Stimulated activated CD4-positive, alpha-beta T cell treated with anti-CD3 and anti-CD28 coated beads, Interleukin-2, amount 100 ng/mL, for 4 hours (primary cell): Measurements from ENCODE around the gene ZFHX3.

Experiments
- DNase-seq: peaks from one replicate; pipeline ENCODE4 v3.0.0-alpha.2; 2020; ENCODE audit warnings: low read depth

ZFHX3 gene

DNA sequence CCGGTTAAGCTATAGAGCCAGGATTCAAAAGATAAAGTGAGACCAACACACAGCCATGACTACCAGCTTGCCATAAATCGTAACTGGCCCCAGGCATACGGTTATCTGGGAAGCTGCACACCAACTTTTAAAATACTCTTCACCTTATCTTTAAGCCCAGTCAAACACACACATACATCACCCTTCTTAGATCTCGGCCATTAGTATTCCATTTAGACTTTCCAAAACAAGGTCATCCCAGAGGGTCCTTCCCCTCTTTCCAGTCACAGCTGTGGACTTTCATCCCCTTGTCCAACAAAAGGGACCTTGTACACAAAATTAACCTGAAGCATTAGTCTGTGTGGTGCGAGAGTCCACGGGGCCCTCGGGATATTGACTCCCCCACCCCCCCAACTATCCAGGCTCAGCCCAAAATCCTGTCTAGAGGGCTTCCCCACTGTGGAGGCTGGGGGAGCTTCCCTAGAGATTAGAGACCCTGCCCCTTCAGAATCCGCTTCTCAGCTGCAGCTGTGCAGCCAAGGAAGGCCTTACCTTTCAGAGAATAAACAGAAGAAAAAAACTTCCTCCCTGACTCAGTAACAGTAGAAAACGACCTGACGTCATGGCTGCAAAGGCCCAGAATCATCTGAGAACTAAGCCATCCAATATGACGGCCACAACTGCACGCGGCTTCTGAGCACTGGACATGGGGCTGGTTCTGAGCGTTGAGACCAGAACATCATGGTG is 9.9 kb downstream of the ZFHX3 start:
- no peak for DNase-seq

DNA sequence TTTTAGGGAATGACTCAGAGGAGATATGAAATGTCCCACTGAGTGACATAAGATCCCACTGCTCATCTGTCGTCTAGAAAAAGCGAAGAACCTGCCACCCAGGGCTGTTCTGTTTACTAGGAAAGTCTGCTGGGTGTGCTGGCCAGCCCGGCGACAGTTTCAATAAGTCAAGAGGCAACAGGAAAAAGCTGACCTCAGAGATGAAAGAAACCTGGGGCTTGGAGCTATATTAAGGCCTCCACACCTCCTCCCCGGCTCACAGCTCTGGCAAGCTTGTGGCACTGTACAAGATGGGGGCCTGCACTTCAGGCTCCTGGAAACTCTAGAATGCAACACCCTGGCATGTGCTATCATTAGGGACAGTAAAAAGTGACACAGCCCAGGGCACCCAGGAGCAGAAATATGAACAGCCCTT is 10.6 kb downstream of the ZFHX3 start:
- no peak for DNase-seq

DNA sequence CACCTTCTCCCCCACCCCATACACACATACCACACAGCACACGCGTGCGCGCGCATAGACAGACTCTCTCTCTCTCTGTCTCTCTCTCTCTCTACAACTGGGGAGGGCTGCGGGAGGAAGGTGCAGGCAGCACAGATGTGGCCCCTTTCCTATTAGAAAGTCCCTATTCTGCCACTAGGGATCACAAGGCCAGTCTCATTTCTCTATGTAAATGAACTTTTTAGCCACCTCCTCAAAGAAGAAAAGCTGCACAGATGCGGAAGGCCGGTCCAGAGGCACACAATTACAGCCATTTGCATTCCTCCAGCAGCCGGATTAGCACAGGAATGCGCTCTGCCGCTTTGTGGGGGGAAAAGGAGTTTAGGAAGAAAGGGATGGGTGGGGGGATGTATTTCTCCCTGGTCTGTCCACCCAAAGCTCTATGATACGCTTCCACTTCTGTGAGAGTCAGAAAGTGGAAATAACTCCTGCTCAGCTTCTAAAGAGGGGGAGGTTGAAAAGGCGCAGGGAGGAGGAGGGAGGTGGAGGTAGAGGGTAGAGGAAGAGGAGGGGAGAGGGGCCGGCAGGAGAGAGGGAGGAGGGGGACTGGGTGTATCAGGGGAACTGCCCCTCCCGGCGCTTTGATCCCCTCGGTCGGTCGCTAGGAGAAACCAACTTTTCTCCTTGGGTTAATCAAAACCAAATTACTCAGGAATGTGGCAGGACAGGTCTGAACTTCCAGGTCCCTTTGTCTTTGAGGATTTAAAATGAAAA is 11.7 kb downstream of the ZFHX3 start:
- no peak for DNase-seq

DNA sequence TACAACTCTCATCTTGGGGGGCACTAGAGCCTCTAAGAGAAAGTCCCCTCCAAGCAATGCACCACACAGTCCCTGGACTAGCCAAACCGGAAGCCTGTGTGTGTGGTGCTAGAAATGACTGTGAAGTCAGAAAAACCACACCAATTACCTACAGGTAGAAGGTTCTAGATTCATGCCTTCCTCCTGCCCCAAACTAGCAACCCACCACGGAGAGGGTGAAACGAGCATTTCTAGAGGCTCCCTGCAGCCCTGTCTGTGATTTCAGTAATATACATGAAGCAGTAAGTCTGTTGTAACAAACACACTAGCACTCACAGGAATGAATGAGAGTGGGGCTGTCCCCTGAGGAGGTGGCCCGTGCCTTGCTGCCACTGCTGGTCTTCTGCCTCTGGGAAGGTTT is 13.6 kb downstream of the ZFHX3 start:
- no peak for DNase-seq

DNA sequence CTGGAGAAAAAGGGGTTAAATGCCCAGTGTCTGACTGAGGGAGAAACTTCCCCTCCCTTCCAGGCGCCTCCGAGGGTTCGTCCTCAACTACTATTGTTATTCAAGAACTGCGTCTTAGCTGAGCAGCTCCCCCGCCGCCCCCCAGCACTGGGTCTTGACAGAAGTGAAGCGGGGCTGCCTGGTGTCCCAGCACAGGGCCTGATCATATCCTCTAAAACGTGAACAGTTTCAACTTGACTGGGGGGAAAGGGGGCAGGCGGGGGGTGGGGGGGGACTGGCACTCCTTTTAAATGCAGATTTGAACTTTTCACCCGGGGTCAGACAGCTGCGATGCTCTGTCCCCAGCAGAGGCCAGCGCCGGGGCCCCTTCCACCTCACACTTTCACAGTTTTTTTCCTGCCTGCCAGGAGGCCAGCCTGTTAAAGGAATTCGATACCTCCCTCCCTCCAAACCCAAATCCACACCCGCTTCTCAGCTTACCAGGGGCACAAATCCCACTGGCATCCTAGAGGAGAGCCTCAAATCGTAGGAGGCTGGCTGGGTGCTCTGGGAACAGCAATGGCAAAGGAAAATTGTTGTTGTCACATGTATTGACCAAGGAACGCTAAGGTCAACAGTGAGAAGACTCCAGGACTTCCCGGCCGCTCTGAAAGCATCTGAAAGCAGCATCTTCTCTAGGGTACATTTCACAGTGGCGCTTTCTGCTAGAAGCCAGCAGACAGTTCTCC is 14.5 kb downstream of the ZFHX3 start:
- no peak for DNase-seq

GRCh38 chr16:73032541-73033270 is 15.2 kb downstream of the ZFHX3 start:
- no peak for DNase-seq

- no peak for DNase-seq
Observed at GRCh38 chr16:73031984-73032383, 15.9 kb downstream of the ZFHX3 start.

GRCh38 chr16:73031155-73031866 is 16.6 kb downstream of the ZFHX3 start:
- DNase-seq, result no peak

DNA sequence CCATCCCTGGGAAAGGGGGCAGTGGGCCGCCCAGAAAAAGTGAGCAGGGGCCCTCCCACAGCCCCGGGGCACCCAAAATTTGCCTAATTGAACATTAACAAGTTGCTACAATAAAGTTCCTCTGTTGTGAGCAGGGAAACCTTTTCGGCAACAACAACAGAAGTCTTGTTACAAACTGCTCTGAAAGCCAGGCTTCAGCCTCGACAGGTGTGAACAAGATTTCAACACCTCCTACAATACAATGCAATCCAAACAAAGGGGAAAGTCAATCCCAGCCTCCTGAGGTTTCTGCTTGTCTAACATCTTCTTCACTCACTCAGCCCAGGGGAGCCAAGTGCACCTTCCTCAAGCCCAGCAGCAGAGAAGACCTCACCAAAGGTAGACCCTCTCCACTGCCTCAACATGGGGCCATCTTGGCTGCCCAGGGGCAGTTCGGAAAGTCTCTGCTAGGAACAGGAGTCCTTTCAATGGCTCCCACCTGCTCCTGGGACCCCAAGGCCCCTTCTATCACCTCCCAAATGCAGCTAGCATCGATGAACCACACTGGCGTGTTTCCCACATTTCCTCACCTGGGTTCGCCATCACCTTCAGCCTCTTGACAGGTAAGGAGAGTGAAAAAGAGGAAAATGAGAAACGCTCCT is 19.1 kb downstream of the ZFHX3 start:
- DNase-seq, result no peak

GRCh38 chr16:73028263-73028662 is 19.7 kb downstream of the ZFHX3 start:
- no peak for DNase-seq

- DNase-seq, result no peak
Observed at GRCh38 chr16:73027685-73028111, 20.2 kb downstream of the ZFHX3 start.

GRCh38 chr16:73026754-73027684 is 20.9 kb downstream of the ZFHX3 start:
- no peak for DNase-seq

DNA sequence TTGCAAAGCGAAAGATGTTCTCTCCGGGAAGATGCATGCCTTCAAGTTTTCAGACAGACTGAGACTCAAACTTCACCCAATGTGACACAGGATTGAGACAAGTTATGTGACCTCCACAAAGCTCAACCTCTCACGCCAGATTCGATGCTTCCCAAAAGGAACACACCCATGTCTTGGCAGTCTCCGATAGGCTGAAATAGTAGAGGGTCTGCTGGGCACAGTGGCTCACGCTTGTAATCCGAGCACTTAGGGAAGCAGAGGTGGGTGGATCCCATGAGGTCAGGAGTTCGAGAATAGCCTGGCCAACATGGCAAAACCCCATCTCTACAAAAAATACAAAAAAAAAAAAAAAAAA is 22.1 kb downstream of the ZFHX3 start:
- no peak for DNase-seq

- no peak for DNase-seq
Observed at GRCh38 chr16:73025151-73025855, 22.6 kb downstream of the ZFHX3 start.

DNA sequence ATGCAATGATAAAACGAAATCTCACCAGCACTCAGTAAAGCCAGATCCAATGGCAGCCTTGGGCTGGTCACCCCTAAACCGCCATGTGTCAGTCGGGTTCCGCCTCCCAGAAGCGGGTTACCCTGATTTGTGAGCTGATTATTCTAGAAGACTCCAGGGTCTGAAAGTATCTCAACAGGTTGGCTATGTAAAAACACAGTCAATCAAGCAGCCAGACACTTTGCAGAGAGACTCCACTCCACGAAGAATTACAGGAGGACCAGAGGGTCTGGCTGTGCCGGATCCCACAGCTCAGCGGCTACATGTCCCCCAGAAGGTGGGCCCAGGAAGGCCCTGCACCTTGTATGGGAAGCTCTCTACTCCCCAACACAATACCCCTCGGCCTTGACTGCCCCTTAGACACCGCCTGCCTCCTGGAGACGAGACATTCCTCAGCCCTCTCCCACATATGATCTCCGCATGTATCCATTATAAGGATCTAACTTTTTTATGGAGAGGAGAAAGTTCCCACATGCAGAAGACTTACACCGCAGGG is 23.3 kb downstream of the ZFHX3 start:
- DNase-seq, result no peak

GRCh38 chr16:73023752-73024570 is 24.0 kb downstream of the ZFHX3 start:
- DNase-seq, result no peak

GRCh38 chr16:73023320-73023719 is 24.6 kb downstream of the ZFHX3 start:
- no peak for DNase-seq

GRCh38 chr16:73022534-73022933 is 25.4 kb downstream of the ZFHX3 start:
- no peak for DNase-seq
